Effector CD4-positive, alpha-beta T cell (primary cell): Measurements from ENCODE around the gene SLX9.
"Not testable (repeated sequence)": the region's sequence is repeated elsewhere in the genome, so short reads cannot be mapped to it uniquely, and the experiment has no call there.

Experiments used
- DNase-seq: peaks from one replicate; pipeline ENCODE4 v3.0.0-alpha.2; 2020

Gene SLX9

GRCh38 chr21:44902268-44903049 is 37.4 kb upstream of the SLX9 start:
- DNase-seq, result no peak

GRCh38 chr21:44903050-44903685 is 36.7 kb upstream of the SLX9 start:
- DNase-seq, result no peak

- no peak for DNase-seq
These were observed 36.1 kb upstream of the SLX9 start for GRCh38 chr21:44903689-44904088.

GRCh38 chr21:44904141-44904923 is 35.5 kb upstream of the SLX9 start:
- no peak for DNase-seq

- no peak for DNase-seq
These were observed 34.7 kb upstream of the SLX9 start for GRCh38 chr21:44905016-44905727.

- DNase-seq, result no peak
These were observed 34.1 kb upstream of the SLX9 start for GRCh38 chr21:44905728-44906090.

- DNase-seq, result no peak
These were observed 32.4 kb upstream of the SLX9 start for GRCh38 chr21:44907225-44907965.

GRCh38 chr21:44907966-44908895 is 31.6 kb upstream of the SLX9 start:
- no peak for DNase-seq

- no peak for DNase-seq
These were observed 30.9 kb upstream of the SLX9 start for GRCh38 chr21:44908908-44909307.

GRCh38 chr21:44909719-44910118 is 30.1 kb upstream of the SLX9 start:
- no peak for DNase-seq

- no peak for DNase-seq
These were observed 29.4 kb upstream of the SLX9 start for GRCh38 chr21:44910229-44911067.

GRCh38 chr21:44911068-44911383 is 28.8 kb upstream of the SLX9 start:
- no peak for DNase-seq

- DNase-seq, result peak; percentile 43
These were observed 28.3 kb upstream of the SLX9 start for GRCh38 chr21:44911384-44912157.

GRCh38 chr21:44912158-44912473 is 27.7 kb upstream of the SLX9 start:
- no peak for DNase-seq

GRCh38 chr21:44912506-44913412 is 27.1 kb upstream of the SLX9 start:
- DNase-seq, result not testable (repeated sequence)

GRCh38 chr21:44913425-44914175 is 26.2 kb upstream of the SLX9 start:
- no peak for DNase-seq

GRCh38 chr21:44914176-44914874 is 25.5 kb upstream of the SLX9 start:
- DNase-seq, result peak; percentile 23
